HG03469 (cell line): ENCODE measurements around the gene RFX7.
A peak's percentile ranks its signal among the peaks of the same experiment; 100 is the strongest.

Experiments used
- ATAC-seq: cut with Tn5 transposase; IDR thresholded peaks from one replicate; pipeline ENCODE4 v1.9.1; 2021; ENCODE audit warnings: mild to moderate bottlenecking, moderate library complexity, moderate number of reproducible peaks; ENCODE audit not compliant: unreplicated experiment

RFX7 gene

GRCh38 chr15:56052395-56053045 lies 191.2 kb downstream of the RFX7 start:
- ATAC-seq, result peak; percentile 67

- ATAC-seq, result no peak
Observed at GRCh38 chr15:56051676-56052075, 192.0 kb downstream of the RFX7 start.

- no peak for ATAC-seq
Observed at GRCh38 chr15:56049577-56049976, 194.1 kb downstream of the RFX7 start.

- no peak for ATAC-seq
Observed at GRCh38 chr15:56047354-56047753, 196.3 kb downstream of the RFX7 start.

GRCh38 chr15:56045068-56045748 lies 198.5 kb downstream of the RFX7 start:
- no peak for ATAC-seq

GRCh38 chr15:56042982-56043980 lies 200.4 kb downstream of the RFX7 start:
- no peak for ATAC-seq

- ATAC-seq, result no peak
Observed at GRCh38 chr15:56042498-56042897, 201.2 kb downstream of the RFX7 start.

GRCh38 chr15:56042031-56042430 lies 201.6 kb downstream of the RFX7 start:
- no peak for ATAC-seq

- ATAC-seq, result no peak
Observed at GRCh38 chr15:56040081-56041035, 203.3 kb downstream of the RFX7 start.

GRCh38 chr15:56038707-56039106 lies 205.0 kb downstream of the RFX7 start:
- ATAC-seq, result no peak

GRCh38 chr15:56038015-56038414 lies 205.7 kb downstream of the RFX7 start:
- ATAC-seq, result no peak
